ENCODE results near the gene ADARB1.

The ADARB1 gene

DNA sequence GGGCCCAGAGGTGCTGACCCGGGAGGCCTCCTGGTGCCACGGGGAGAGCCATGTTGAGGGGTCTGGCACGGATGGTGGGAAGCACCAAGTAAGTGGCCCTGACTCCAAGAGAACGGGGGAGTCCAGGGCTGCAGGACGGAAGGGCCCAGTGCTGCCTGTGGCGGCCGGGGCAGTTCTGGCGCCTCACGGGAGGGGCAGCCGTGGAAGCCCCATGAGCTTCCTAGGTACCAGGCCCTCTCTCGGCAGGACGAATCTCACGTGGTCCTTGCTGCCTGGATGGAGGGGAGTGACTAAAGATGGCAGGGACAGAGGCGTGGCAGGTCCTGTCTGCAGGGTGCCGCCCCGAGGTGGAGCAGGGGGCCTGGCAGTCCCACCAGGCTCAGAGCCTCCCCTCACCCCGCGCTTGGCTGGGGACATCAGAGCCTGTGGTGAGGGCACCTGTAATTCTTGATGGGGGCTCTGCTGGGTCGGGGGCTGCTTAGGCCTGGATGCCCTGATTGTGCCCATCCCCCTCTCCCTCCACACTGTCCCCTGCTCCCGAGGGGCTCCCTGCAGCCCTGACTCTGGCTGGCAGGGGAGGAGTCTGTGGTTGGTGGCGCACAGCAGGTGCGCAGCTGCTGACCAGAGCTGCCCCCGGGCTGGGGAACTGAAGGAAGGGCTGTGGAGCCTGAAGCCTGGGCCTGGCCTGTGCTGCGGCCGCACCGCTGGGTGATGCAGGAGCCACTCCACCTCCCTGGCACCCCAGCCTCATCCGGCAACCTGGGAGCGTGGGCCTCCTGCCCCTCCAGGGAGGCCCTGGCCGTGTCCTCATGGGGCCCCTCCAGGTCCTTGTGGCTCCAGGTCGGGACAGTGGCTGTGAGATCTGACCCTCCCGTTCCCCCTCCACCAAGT lies 181.9 kb downstream of the ADARB1 start:
- no peaks in the 10 kb centered on the region for H3K9me3 Mint-ChIP-seq (ENCODE audit: low read depth)
- H3K36me3 Mint-ChIP-seq = no peaks in the 10 kb centered on the region
- peaks cover 2% of the 10 kb centered on the region for H3K4me1 Mint-ChIP-seq (ENCODE audit: low read depth)
- H3K27ac Mint-ChIP-seq = no peak overlapping the region
- peaks cover 7% of the 10 kb centered on the region for H3K27me3 Mint-ChIP-seq
- H3K4me3 Mint-ChIP-seq = no peak overlapping the region

GRCh38 chr21:45256912-45257672 lies 182.7 kb downstream of the ADARB1 start:
- Mint-ChIP-seq H3K9me3 (ENCODE audit: low read depth) (no peaks in the 10 kb centered on the region), H3K27me3 (peaks cover 7% of the 10 kb centered on the region), H3K4me3 (no peak overlapping the region), H3K4me1 (ENCODE audit: low read depth) (peaks cover 2% of the 10 kb centered on the region), H3K27ac (no peak overlapping the region), H3K36me3 (no peaks in the 10 kb centered on the region)

GRCh38 chr21:45257673-45258341 lies 183.4 kb downstream of the ADARB1 start:
- H3K4me3 Mint-ChIP-seq = no peak overlapping the region
- peaks cover 2% of the 10 kb centered on the region for H3K4me1 Mint-ChIP-seq (ENCODE audit: low read depth)
- H3K27ac Mint-ChIP-seq = no peak overlapping the region
- no peaks in the 10 kb centered on the region for H3K9me3 Mint-ChIP-seq (ENCODE audit: low read depth)
- H3K27me3 Mint-ChIP-seq = peaks cover 7% of the 10 kb centered on the region
- H3K36me3 Mint-ChIP-seq = no peaks in the 10 kb centered on the region

DNA sequence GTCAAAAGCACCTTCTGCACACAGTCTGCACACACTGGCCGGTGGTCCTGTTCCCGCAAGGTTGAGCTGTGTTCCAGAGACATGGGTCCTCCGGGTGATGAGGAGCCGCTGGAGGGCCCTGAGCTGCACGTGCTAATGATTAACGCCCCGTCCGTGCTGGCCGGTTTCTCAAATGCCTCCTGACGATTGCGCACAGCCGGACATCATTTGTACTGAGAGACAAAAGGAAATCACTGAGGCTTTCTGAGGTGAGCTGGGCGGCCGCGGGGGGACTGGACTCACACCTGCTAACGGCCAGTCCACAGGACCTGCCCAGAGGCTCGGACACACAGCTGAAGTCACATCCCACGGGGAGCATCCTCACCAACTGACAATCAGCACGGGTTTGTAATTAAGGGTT lies 184.1 kb downstream of the ADARB1 start:
- Mint-ChIP-seq H3K4me3 (no peak overlapping the region), H3K27ac (no peak overlapping the region), H3K4me1 (ENCODE audit: low read depth) (peaks cover 2% of the 10 kb centered on the region), H3K9me3 (ENCODE audit: low read depth) (no peaks in the 10 kb centered on the region), H3K36me3 (no peaks in the 10 kb centered on the region), H3K27me3 (peaks cover 7% of the 10 kb centered on the region)

DNA sequence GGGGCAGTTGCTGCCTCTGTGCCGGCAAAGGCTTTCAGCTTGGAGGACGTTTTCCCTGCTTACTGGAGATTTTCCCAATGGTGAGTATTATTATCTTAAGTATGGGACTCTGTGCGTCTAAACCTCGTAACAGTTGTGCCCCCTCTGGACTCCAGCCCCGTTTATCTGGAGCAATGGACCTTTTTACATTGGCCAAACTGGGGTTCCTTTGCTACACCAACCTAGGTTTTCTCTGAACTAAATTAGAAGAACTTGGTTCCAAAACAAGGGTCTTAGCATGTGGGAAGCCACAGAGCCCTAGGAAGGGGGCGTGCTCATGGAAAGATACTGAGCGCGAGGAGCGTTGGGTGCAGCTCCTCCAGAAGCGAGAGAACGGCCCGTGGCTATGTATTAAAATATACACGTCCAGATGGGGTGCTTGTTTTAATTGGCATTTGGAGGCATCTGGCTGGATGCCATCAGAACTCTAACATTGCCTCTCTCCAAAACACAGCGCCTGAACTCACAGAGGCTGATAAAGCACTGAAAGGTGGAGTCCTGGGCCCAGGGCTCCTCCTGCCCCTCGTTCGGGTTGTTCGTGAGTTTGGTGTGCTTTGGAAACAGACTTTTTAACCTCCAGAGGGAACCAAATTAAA lies 184.9 kb downstream of the ADARB1 start:
- no peak overlapping the region for H3K4me3 Mint-ChIP-seq
- H3K36me3 Mint-ChIP-seq = no peaks in the 10 kb centered on the region
- H3K27ac Mint-ChIP-seq = no peak overlapping the region
- H3K27me3 Mint-ChIP-seq = peaks cover 5% of the 10 kb centered on the region
- no peaks in the 10 kb centered on the region for H3K9me3 Mint-ChIP-seq (ENCODE audit: low read depth)
- H3K4me1 Mint-ChIP-seq (ENCODE audit: low read depth) = peaks cover 2% of the 10 kb centered on the region

DNA sequence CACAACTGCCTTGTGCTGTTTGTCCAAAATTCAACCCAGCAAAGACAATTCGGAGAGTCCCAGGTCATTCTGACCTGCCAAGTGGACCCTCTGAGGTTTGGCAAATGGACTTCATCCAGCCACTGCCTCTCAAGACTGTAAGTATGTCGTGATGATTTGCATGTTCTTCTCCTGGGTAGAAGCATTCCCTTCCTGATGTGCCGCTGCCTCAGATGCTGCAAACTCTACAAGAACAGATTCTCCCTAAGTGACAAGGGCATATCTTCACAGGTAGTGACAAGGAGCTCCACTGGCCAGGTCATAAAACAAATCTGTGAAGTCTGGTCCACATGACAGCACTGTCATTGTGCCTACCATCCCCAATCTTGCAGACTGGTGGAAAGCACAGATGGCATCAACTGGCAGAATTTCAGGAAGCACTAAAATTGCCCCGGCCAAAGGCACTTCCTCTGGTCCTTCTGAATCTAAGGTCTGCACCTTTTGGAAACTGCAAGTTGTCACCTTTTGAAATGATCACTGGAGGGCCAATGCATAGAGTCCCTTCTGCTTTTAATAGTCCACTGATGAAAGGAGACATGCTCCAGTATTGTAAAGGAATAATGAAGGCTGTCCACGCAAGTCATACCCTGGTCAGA lies 185.9 kb downstream of the ADARB1 start:
- Mint-ChIP-seq H3K4me1 (ENCODE audit: low read depth) (no peaks in the 10 kb centered on the region), H3K36me3 (no peaks in the 10 kb centered on the region), H3K27me3 (no peaks in the 10 kb centered on the region), H3K27ac (no peak overlapping the region), H3K9me3 (ENCODE audit: low read depth) (no peaks in the 10 kb centered on the region), H3K4me3 (no peak overlapping the region)

DNA sequence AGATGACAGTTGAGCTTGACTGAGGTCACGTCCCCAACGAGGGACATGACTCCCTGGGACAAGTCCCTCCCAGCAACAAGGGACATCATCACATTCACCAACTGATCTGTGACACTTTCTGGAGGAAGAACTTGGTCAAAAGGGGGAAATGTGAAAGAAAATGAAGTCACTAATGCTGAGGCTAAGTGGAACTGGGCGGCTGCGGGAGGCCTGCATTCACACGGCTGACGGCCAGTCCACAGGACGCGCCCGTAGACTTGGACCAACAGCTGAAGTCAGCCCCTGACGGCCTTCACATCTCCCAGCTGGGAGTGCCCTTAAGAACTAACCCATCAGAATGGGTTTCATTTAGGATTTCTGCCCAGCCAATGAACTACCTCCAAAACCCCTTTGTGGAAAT lies 186.7 kb downstream of the ADARB1 start:
- H3K27me3 Mint-ChIP-seq = no peaks in the 10 kb centered on the region
- H3K4me3 Mint-ChIP-seq = no peak overlapping the region
- peaks cover 5% of the 10 kb centered on the region for H3K4me1 Mint-ChIP-seq (ENCODE audit: low read depth)
- H3K36me3 Mint-ChIP-seq = no peaks in the 10 kb centered on the region
- no peaks in the 10 kb centered on the region for H3K9me3 Mint-ChIP-seq (ENCODE audit: low read depth)
- H3K27ac Mint-ChIP-seq = no peak overlapping the region

- H3K27ac Mint-ChIP-seq = no peak overlapping the region
- no peaks in the 10 kb centered on the region for H3K9me3 Mint-ChIP-seq (ENCODE audit: low read depth)
- no peaks in the 10 kb centered on the region for H3K36me3 Mint-ChIP-seq
- H3K27me3 Mint-ChIP-seq = no peaks in the 10 kb centered on the region
- peaks cover 13% of the 10 kb centered on the region for H3K4me1 Mint-ChIP-seq (ENCODE audit: low read depth)
- H3K4me3 Mint-ChIP-seq = no peak overlapping the region
Observed at GRCh38 chr21:45262041-45262581, 187.7 kb downstream of the ADARB1 start.

DNA sequence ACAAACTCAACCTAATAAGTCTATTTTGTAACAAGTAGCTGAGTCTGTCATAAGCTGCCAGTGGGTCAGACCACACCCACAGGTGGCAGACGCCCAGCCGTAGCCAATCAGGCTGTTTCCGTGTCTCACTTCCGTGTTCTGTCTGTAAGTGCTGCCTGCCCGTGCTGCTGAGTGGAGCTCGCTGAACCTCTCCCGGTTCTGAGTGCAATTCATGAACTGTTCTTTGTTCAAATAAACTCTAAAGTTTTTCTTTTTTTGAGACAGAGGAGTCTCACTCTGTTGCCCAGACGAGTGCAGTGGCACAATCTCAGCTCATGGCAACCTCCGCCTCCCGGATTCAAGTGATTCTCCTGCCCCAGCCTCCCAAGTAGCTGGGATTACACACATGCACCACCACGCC lies 188.2 kb downstream of the ADARB1 start:
- Mint-ChIP-seq H3K9me3 (ENCODE audit: low read depth) (no peaks in the 10 kb centered on the region), H3K27ac (no peak overlapping the region), H3K4me3 (no peak overlapping the region), H3K27me3 (no peaks in the 10 kb centered on the region), H3K4me1 (ENCODE audit: low read depth) (peaks cover 18% of the 10 kb centered on the region), H3K36me3 (no peaks in the 10 kb centered on the region)

DNA sequence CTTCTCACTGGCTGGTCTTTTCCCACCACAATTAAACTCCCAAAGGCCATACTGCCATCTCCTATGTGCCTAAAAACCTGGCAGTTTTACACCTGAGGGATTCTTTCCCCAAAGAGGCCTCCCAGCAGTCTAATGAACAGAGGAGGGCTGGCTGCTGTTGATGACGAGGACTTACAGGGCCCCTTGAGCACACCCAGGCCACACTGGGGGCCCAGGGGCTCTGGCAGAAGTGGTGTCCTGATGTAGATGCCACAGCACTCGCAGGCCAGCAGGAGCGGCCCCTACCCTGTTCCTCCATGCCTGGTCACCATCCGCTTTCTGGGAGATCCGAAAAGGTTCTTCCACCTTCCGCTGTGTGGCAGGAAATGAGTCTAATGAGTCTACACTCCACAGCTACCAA lies 189.2 kb downstream of the ADARB1 start:
- no peak overlapping the region for H3K4me3 Mint-ChIP-seq
- H3K27ac Mint-ChIP-seq = no peak overlapping the region
- H3K4me1 Mint-ChIP-seq (ENCODE audit: low read depth) = peaks cover 18% of the 10 kb centered on the region
- H3K36me3 Mint-ChIP-seq = no peaks in the 10 kb centered on the region
- no peaks in the 10 kb centered on the region for H3K9me3 Mint-ChIP-seq (ENCODE audit: low read depth)
- no peaks in the 10 kb centered on the region for H3K27me3 Mint-ChIP-seq

DNA sequence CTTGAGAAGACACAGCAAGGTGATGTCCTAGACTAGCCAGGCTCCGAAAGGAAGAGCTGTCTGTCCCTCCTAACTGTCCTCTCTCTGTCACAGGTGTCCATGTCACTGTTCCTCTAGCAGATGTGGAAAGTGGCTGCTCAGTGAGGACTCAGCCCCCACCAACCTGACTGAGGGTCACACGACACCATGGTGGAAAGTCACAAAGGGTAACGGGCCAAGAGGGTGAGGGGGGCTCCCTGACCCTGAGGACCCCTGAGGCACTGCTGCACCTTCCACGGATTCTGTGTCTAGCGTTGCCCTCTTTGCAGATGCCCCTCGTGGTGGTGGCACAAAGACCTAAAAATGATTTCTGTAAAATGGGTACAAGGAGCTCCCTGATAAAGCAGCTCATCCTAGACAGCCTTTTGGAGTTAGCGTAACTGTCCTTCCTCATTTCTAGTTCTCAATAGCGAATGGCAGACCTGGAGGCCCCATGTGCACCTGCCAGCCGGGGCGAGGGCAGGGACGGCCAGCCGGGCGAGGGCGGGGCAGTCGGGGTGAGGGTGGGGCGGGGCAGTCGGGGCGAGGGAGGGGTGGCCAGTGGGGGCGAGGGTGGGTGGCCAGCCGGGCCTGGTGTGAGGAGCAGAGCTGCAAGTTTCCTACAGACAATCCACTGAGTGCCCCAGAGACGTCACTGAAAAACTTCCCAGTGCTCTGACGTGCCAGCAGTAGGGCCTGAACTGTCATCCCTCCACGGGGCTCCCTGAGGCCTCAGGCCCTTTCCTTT lies 189.9 kb downstream of the ADARB1 start:
- Mint-ChIP-seq H3K4me1 (ENCODE audit: low read depth) (peaks cover 18% of the 10 kb centered on the region), H3K4me3 (no peak overlapping the region), H3K9me3 (ENCODE audit: low read depth) (no peaks in the 10 kb centered on the region), H3K27ac (no peak overlapping the region), H3K27me3 (no peaks in the 10 kb centered on the region), H3K36me3 (no peaks in the 10 kb centered on the region)

GRCh38 chr21:45264912-45265515 lies 190.6 kb downstream of the ADARB1 start:
- H3K4me3 Mint-ChIP-seq = no peak overlapping the region

DNA sequence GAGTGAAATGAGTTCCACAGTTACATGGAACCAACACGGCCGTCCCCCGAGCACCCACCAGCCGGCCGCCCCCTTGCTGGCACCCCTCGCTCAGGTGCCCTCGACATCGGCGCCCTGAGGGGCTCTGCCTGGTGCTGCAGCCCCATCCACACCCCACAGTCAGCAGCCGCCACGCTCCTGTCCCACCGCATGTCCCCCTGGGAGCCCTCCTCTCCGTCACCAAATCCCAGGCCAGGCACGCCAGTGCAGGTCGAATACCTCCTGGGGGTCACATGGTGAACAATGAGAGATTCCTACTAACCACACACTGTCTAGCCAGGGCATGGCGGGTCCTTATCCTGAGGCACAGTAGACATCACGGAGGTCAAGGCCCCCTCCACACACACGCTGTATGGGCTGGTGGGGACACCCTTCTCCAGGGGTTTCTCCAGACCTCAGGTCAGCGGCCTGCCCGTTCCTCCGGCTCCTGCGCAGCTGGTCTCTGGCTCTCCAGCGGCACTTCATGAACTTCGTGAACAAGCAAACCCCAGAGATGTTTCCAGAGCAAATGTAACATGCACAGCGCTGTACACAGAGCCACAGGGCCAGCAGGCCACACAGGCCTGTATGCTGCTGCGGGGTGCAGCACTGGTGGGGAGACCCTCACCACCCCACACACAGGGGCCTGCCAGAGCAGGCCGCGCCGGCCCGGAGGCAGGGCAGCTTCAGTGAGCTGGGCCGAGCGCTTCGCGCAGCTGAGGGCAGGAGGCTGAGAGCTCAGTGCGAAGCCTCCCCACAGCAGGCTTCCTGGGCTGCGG lies 191.5 kb downstream of the ADARB1 start:
- Mint-ChIP-seq H3K27me3 (no peaks in the 10 kb centered on the region), H3K36me3 (no peaks in the 10 kb centered on the region), H3K27ac (no peak overlapping the region), H3K9me3 (ENCODE audit: low read depth) (no peaks in the 10 kb centered on the region), H3K4me1 (ENCODE audit: low read depth) (peaks cover 18% of the 10 kb centered on the region), H3K4me3 (no peak overlapping the region)

More at GRCh38 chr21:45264912-45265515, 190.6 kb downstream of the ADARB1 start:
- H3K27me3 Mint-ChIP-seq = no peaks in the 10 kb centered on the region
- no peak overlapping the region for H3K27ac Mint-ChIP-seq
- peaks cover 18% of the 10 kb centered on the region for H3K4me1 Mint-ChIP-seq (ENCODE audit: low read depth)
- no peaks in the 10 kb centered on the region for H3K9me3 Mint-ChIP-seq (ENCODE audit: low read depth)
- no peaks in the 10 kb centered on the region for H3K36me3 Mint-ChIP-seq
